GM18870 (cell line): Measurements from ENCODE around the gene TNFRSF19.

Experiments
- ATAC-seq: cut with Tn5 transposase; IDR thresholded peaks from one replicate; pipeline ENCODE4 v1.9.1; 2021; ENCODE audit warnings: moderate library complexity; ENCODE audit not compliant: unreplicated experiment

TNFRSF19 gene

DNA sequence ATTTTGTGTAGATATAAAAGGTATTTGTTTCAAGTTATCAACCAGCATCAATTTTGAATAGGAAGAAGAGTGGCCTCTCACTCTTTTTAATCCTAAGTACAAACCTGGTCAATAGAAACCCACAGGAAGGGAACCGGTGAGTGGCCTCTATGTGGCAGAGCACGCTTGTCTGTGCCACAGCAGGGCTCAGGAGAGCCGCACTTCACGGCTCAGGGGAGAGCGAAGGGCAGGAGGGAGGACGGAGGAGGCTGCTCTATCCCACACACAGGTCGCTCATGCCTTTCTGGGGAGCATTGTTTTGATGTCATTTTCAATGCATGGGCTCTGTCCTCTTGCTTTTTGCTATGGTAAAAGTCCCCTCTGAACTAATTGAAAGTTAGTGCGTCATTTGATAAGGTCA, 57.2 kb downstream of the TNFRSF19 start:
- no peak for ATAC-seq

- no peak for ATAC-seq
Observed at GRCh38 chr13:23628250-23628649, 58.0 kb downstream of the TNFRSF19 start.

DNA sequence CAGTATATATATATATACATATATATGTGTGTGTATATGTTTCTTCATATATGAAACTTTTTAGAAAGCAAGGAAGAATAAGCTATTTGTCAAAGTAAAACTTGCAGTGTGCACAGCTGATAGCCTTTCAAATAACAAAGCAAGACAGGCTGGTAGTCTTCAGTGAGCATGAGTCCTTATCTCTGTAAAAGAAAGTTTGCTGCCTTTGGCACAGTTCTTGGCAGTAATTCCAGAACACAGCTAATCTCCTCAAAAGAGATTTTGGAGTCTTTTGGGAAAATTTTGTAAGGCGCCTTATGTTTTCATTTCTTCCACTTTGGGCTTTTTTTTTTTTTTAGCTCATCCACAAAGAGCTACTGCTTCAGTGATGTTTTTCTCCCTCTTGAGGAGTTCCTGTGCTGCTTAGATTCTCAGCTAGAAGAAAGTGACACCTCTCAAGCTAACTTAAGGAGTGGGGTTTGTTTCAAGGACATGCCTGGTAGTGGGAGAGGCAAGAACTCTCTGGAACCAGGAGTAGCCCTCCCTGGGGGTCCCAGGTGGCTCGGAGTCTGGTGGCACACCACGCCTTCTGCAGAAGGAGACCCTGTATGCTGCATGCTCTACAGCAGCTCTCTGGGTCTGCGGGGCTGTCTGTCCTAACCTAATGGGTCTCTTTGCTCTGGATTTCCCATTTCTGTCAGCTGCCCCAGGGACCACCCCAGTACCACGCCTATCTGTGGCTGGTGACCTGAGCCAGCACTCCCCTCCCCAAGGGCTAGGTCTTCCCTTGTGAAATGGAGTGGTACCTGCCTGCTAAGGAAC, 58.8 kb downstream of the TNFRSF19 start:
- ATAC-seq: no peak

- no peak for ATAC-seq
Observed at GRCh38 chr13:23629566-23630272, 59.5 kb downstream of the TNFRSF19 start.

DNA sequence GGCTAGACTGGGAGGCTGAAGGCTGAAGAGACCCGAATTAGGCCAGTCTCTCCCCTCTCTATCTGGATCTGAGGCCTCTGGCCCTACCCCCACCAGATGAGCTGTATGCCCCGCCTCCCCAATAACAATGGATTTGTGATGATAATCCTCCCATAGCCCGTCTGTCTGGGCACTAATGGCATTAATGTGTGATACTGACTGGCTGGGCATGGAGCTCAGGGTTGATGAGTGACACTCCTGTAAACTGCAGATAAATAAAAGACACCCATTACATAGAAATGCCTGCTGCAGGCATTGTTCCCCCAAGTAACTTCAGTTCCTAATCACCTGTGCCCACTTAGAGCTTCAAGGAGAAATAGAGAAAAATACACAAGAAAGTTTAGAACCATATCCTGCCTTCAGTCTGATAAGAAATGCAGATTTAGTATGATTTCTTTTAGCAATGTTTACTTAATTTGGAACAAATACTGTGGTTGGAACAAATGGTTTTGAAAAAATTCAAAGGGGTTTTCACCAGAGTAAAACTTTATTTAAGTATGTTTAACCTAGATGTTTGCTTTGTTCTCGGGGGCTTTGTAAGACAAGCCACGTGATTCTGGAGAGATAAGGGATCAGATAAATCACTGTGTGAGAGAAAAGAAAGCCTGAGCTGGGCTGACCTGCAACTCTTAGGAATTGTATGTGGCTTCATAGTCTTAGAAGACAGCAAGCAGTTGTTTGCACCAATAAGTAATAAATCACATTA, 60.3 kb downstream of the TNFRSF19 start:
- ATAC-seq: no peak

- no peak for ATAC-seq
Observed at GRCh38 chr13:23631311-23632047, 61.3 kb downstream of the TNFRSF19 start.

GRCh38 chr13:23632048-23632582, 61.9 kb downstream of the TNFRSF19 start:
- no peak for ATAC-seq

- ATAC-seq: no peak
Observed at GRCh38 chr13:23632741-23633140, 62.5 kb downstream of the TNFRSF19 start.

DNA sequence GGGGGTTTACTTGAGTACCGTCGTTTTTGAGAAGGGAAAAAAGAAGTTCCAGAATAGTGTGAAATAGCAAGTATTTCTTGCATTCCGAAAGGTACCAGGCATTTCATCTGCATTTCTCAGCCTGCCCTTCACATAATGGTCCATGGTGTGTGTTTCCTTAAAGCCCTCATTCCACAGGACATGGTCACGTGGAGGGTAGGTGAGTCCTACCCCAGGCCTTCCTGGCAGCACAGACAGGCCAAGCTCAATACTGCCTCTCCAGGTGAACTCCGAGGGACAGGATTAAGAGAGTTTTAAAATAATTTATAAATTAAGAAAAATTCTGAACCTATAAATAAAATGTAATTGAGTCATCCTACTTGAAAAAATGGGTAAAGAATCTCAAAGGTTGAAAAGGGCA, 64.7 kb downstream of the TNFRSF19 start:
- no peak for ATAC-seq

GRCh38 chr13:23636360-23636759, 66.1 kb downstream of the TNFRSF19 start:
- ATAC-seq: no peak

GRCh38 chr13:23637829-23638228, 67.6 kb downstream of the TNFRSF19 start:
- ATAC-seq: no peak

GRCh38 chr13:23639674-23640073, 69.5 kb downstream of the TNFRSF19 start:
- ATAC-seq: no peak

- ATAC-seq: no peak
Observed at GRCh38 chr13:23642110-23642509, 71.9 kb downstream of the TNFRSF19 start.

DNA sequence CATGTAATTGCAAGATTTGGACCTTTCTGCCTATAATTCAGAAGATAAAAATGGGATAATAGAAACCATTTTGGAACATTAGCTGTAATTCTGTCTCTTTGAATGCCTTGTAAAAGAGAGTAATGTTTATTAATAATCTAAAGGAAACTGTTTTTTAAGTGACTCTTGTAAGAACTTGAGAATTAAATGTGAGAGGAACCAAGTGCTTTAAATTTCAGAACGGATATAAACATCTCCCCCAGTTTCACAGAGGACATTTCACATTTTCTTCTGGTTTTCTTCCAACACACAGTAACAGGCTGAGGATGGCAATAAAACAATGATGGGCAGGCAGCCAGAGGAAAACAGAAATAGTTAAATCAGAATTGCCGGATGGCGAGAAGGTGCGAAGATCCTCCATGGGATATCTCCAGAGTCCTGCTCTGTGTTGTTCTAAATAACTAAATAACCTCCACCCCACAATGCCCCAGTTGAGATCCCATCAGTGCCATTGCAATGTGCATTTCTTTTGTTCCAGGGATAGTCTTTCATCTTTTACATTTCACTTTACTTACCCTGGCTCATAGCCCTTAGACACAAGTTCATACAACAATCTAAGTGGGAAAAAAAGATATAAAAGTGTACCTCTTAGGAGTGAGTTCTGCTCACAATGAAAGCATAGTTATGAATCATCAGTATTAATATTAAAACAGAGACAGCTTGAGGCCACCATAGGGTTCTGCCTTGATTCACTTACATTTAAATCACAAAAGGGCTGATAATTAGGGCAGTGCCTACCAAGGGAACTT, 73.3 kb downstream of the TNFRSF19 start:
- ATAC-seq: no peak

DNA sequence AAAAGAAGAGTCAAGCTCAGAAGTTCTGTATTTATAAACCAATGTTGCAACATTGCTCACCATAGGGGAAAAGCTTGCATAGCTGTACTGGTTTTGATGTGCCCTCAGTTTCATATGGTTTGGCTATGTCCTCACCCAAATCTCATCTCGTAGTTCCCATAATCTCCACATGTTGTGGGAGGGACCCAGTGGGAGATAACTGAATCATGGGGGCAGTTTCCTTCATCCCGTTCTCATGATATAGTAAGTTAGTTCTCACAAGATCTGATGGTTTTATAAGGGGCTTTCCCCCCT, 73.9 kb downstream of the TNFRSF19 start:
- no peak for ATAC-seq

- ATAC-seq: no peak
Observed at GRCh38 chr13:23644527-23645138, 74.4 kb downstream of the TNFRSF19 start.

DNA sequence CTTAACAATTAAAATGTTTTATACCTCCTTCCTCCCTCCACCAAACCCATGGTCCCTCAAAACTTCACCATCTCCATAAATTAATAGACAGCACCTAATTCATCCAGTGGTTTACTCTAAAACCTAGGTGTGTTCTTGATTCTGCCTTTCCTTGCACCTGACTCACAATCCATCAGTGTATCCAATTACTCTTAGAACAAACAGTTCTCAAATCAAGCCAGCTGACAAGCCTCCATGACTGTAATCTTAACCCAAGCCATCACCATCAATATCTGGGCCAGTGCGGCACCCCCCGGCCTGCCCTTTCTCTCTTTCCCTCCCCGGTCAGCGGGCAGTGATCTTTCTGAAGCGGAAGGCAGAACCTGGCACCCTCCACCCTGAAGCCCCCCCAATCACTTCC, 75.6 kb downstream of the TNFRSF19 start:
- no peak for ATAC-seq

- ATAC-seq: no peak
Observed at GRCh38 chr13:23651439-23651838, 81.2 kb downstream of the TNFRSF19 start.

- ATAC-seq: no peak
Observed at GRCh38 chr13:23651887-23652286, 81.7 kb downstream of the TNFRSF19 start.
